ENCODE measurements around the gene PRKCH. TPM values are rescaled to one million over a fixed set of nuclear protein-coding genes. Genes with fewer than 3 reads are reported as not detected.
A peak's percentile ranks its signal among the peaks of the same experiment; 100 is the strongest.

The PRKCH gene
- total and polyA plus RNA-seq, 4 donors = 1.8 to 77.2 (median 33.6) TPM

GRCh38 chr14:61549425-61549824 lies 228.0 kb downstream of the PRKCH start:
- Histone ChIP-seq H3K9me3 (ENCODE audit: control insufficient read depth, low read length) (no peaks in the 10 kb centered on the region), H3K27me3 (ENCODE audit: control insufficient read depth in 1 of 2, insufficient read depth in 2 of 2, low read length in 1 of 2) (no peaks in the 10 kb centered on the region), H3K36me3 (ENCODE audit: control insufficient read depth in 1 of 2, insufficient read depth in 2 of 2, low read length in 1 of 2) (no peaks in the 10 kb centered on the region), H3K4me3 (ENCODE audit: low read length in 2 of 2) (no peak overlapping the region), H3K27ac (ENCODE audit: low read depth in 1 of 2, low read length in 2 of 2) (no peak overlapping the region), H3K4me1 (ENCODE audit: control insufficient read depth in 1 of 2, insufficient read depth in 2 of 2, low read length in 2 of 2) (peaks cover 2 to 3% of the 10 kb centered on the region in 2 donors)
- DNase-seq (no peak), ATAC-seq (ENCODE audit: low FRiP score) (no peak)
- 81 to 84% methylated on average over 2 of the region's 2 CpGs for WGBS, 2 donors
- intact Hi-C loops (cut with DNase I) = loop anchor here in 1 of 2 donors (5.0 kb wide), 2 partner anchors 38 to 77 kb away; no protein-coding TSS in a partner anchor

GRCh38 chr14:61551384-61551783 lies 230.0 kb downstream of the PRKCH start:
- no peak for ATAC-seq (ENCODE audit: low FRiP score)
- no peak overlapping the region for H3K27ac ChIP-seq (ENCODE audit: low read depth in 1 of 2, low read length in 2 of 2)
- no peaks in the 10 kb centered on the region for H3K36me3 ChIP-seq (ENCODE audit: control insufficient read depth in 1 of 2, insufficient read depth in 2 of 2, low read length in 1 of 2)
- H3K4me1 ChIP-seq (ENCODE audit: control insufficient read depth in 1 of 2, insufficient read depth in 2 of 2, low read length in 2 of 2) = no peaks in the 10 kb centered on the region
- intact Hi-C loops (cut with DNase I) = loop anchor here in 1 of 2 donors (5.0 kb wide), 1 partner anchor 36 kb away; no protein-coding TSS in a partner anchor
- WGBS, 2 donors = 92 to 94% methylated on average over 3 of the region's 3 CpGs
- no peak for DNase-seq
- H3K9me3 ChIP-seq (ENCODE audit: control insufficient read depth, low read length) = no peaks in the 10 kb centered on the region
- no peaks in the 10 kb centered on the region for H3K27me3 ChIP-seq (ENCODE audit: control insufficient read depth in 1 of 2, insufficient read depth in 2 of 2, low read length in 1 of 2)
- no peak overlapping the region for H3K4me3 ChIP-seq (ENCODE audit: low read length in 2 of 2)

DNA sequence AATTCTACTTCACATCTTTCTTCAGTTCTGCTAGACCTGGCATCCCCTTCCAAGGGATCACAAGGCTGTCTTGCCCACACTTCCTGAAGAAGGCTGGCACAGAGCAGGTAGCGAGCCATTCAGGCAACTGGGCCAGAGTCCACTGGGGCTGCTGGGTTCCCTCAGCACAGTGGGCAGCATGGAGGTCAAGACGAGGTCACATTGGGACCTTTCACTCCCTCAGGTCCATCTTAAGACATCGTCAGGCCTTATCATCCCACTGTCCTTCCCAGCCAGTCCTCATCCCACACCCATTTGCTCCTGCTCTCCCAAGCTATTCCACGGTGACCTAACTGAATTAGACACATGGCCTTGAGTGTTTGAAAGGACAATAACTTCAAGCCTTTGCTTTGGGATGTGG lies 230.9 kb downstream of the PRKCH start:
- no peaks in the 10 kb centered on the region for H3K36me3 ChIP-seq (ENCODE audit: control insufficient read depth in 1 of 2, insufficient read depth in 2 of 2, low read length in 1 of 2)
- DNase-seq (no peak), ATAC-seq (ENCODE audit: low FRiP score) (no peak)
- WGBS, 2 donors = 93 to 94% methylated on average over 4 of the region's 4 CpGs
- H3K4me3 ChIP-seq (ENCODE audit: low read length in 2 of 2) = no peak overlapping the region
- H3K4me1 ChIP-seq (ENCODE audit: control insufficient read depth in 1 of 2, insufficient read depth in 2 of 2, low read length in 2 of 2) = no peaks in the 10 kb centered on the region
- no peaks in the 10 kb centered on the region for H3K9me3 ChIP-seq (ENCODE audit: control insufficient read depth, low read length)
- intact Hi-C loops (cut with DNase I) = loop anchor here in 1 of 2 donors (5.0 kb wide), 1 partner anchor 35 kb away; no protein-coding TSS in a partner anchor
- no peaks in the 10 kb centered on the region for H3K27me3 ChIP-seq (ENCODE audit: control insufficient read depth in 1 of 2, insufficient read depth in 2 of 2, low read length in 1 of 2)
- no peak overlapping the region for H3K27ac ChIP-seq (ENCODE audit: low read depth in 1 of 2, low read length in 2 of 2)

- H3K4me1 ChIP-seq (ENCODE audit: control insufficient read depth in 1 of 2, insufficient read depth in 2 of 2, low read length in 2 of 2) = no peaks in the 10 kb centered on the region
- no peaks in the 10 kb centered on the region for H3K36me3 ChIP-seq (ENCODE audit: control insufficient read depth in 1 of 2, insufficient read depth in 2 of 2, low read length in 1 of 2)
- no peaks in the 10 kb centered on the region for H3K27me3 ChIP-seq (ENCODE audit: control insufficient read depth in 1 of 2, insufficient read depth in 2 of 2, low read length in 1 of 2)
- H3K27ac ChIP-seq (ENCODE audit: low read depth in 1 of 2, low read length in 2 of 2) = no peak overlapping the region
- ATAC-seq (ENCODE audit: low FRiP score) (peak; percentile 23), DNase-seq (peak in 1 of 2 donors; percentile 69)
- H3K4me3 ChIP-seq (ENCODE audit: low read length in 2 of 2) = no peak overlapping the region
- intact Hi-C loops (cut with DNase I) = loop anchor here in 1 of 2 donors (5.0 kb wide), 1 partner anchor 33 kb away; no protein-coding TSS in a partner anchor
- no peaks in the 10 kb centered on the region for H3K9me3 ChIP-seq (ENCODE audit: control insufficient read depth, low read length)
- 54 to 64% methylated on average over 11 of the region's 11 CpGs for WGBS, 2 donors
Observed at GRCh38 chr14:61553730-61554641, 232.6 kb downstream of the PRKCH start.

GRCh38 chr14:61555056-61555838 lies 233.9 kb downstream of the PRKCH start:
- ATAC-seq (ENCODE audit: low FRiP score) (no peak), DNase-seq (no peak)
- no peaks in the 10 kb centered on the region for H3K36me3 ChIP-seq (ENCODE audit: control insufficient read depth in 1 of 2, insufficient read depth in 2 of 2, low read length in 1 of 2)
- no peaks in the 10 kb centered on the region for H3K27me3 ChIP-seq (ENCODE audit: control insufficient read depth in 1 of 2, insufficient read depth in 2 of 2, low read length in 1 of 2)
- H3K4me3 ChIP-seq (ENCODE audit: low read length in 2 of 2) = no peak overlapping the region
- 80 to 81% methylated on average over 6 of the region's 6 CpGs for WGBS, 2 donors
- H3K4me1 ChIP-seq (ENCODE audit: control insufficient read depth in 1 of 2, insufficient read depth in 2 of 2, low read length in 2 of 2) = no peaks in the 10 kb centered on the region
- intact Hi-C loops (cut with DNase I) = no loop called here
- H3K9me3 ChIP-seq (ENCODE audit: control insufficient read depth, low read length) = no peaks in the 10 kb centered on the region
- no peak overlapping the region for H3K27ac ChIP-seq (ENCODE audit: low read depth in 1 of 2, low read length in 2 of 2)

- Histone ChIP-seq H3K27ac (ENCODE audit: low read depth in 1 of 2, low read length in 2 of 2) (no peak overlapping the region), H3K4me1 (ENCODE audit: control insufficient read depth in 1 of 2, insufficient read depth in 2 of 2, low read length in 2 of 2) (no peaks in the 10 kb centered on the region), H3K4me3 (ENCODE audit: low read length in 2 of 2) (no peak overlapping the region), H3K27me3 (ENCODE audit: control insufficient read depth in 1 of 2, insufficient read depth in 2 of 2, low read length in 1 of 2) (no peaks in the 10 kb centered on the region), H3K36me3 (ENCODE audit: control insufficient read depth in 1 of 2, insufficient read depth in 2 of 2, low read length in 1 of 2) (no peaks in the 10 kb centered on the region), H3K9me3 (ENCODE audit: control insufficient read depth, low read length) (no peaks in the 10 kb centered on the region)
- DNase-seq (no peak), ATAC-seq (ENCODE audit: low FRiP score) (no peak)
- intact Hi-C loops (cut with DNase I) = no loop called here
- WGBS, 2 donors = 97 to 99% methylated on average over 4 of the region's 4 CpGs
Observed at GRCh38 chr14:61556455-61556854, 235.1 kb downstream of the PRKCH start.

GRCh38 chr14:61557262-61557661 lies 235.9 kb downstream of the PRKCH start:
- Histone ChIP-seq H3K9me3 (ENCODE audit: control insufficient read depth, low read length) (no peaks in the 10 kb centered on the region), H3K27me3 (ENCODE audit: control insufficient read depth in 1 of 2, insufficient read depth in 2 of 2, low read length in 1 of 2) (no peaks in the 10 kb centered on the region), H3K27ac (ENCODE audit: low read depth in 1 of 2, low read length in 2 of 2) (no peak overlapping the region), H3K36me3 (ENCODE audit: control insufficient read depth in 1 of 2, insufficient read depth in 2 of 2, low read length in 1 of 2) (no peaks in the 10 kb centered on the region), H3K4me3 (ENCODE audit: low read length in 2 of 2) (no peak overlapping the region), H3K4me1 (ENCODE audit: control insufficient read depth in 1 of 2, insufficient read depth in 2 of 2, low read length in 2 of 2) (peaks cover 0 to 2% of the 10 kb centered on the region in 2 donors)
- ATAC-seq (ENCODE audit: low FRiP score) (no peak), DNase-seq (no peak)
- 83 to 89% methylated on average over 2 of the region's 2 CpGs for WGBS, 2 donors
- intact Hi-C loops (cut with DNase I) = no loop called here

GRCh38 chr14:61557854-61558253 lies 236.5 kb downstream of the PRKCH start:
- H3K36me3 ChIP-seq (ENCODE audit: control insufficient read depth in 1 of 2, insufficient read depth in 2 of 2, low read length in 1 of 2) = no peaks in the 10 kb centered on the region
- peaks cover 0 to 2% of the 10 kb centered on the region in 2 donors for H3K4me1 ChIP-seq (ENCODE audit: control insufficient read depth in 1 of 2, insufficient read depth in 2 of 2, low read length in 2 of 2)
- intact Hi-C loops (cut with DNase I) = no loop called here
- no peak for DNase-seq
- H3K4me3 ChIP-seq (ENCODE audit: low read length in 2 of 2) = no peak overlapping the region
- no peak overlapping the region for H3K27ac ChIP-seq (ENCODE audit: low read depth in 1 of 2, low read length in 2 of 2)
- H3K27me3 ChIP-seq (ENCODE audit: control insufficient read depth in 1 of 2, insufficient read depth in 2 of 2, low read length in 1 of 2) = no peaks in the 10 kb centered on the region
- no peaks in the 10 kb centered on the region for H3K9me3 ChIP-seq (ENCODE audit: control insufficient read depth, low read length)
- no peak for ATAC-seq (ENCODE audit: low FRiP score)
- WGBS, 2 donors = 98 to 99% methylated on average over 5 of the region's 5 CpGs
